Measurements from ENCODE around the gene BNIP2.

- TF ChIP-seq, protein P1, sequence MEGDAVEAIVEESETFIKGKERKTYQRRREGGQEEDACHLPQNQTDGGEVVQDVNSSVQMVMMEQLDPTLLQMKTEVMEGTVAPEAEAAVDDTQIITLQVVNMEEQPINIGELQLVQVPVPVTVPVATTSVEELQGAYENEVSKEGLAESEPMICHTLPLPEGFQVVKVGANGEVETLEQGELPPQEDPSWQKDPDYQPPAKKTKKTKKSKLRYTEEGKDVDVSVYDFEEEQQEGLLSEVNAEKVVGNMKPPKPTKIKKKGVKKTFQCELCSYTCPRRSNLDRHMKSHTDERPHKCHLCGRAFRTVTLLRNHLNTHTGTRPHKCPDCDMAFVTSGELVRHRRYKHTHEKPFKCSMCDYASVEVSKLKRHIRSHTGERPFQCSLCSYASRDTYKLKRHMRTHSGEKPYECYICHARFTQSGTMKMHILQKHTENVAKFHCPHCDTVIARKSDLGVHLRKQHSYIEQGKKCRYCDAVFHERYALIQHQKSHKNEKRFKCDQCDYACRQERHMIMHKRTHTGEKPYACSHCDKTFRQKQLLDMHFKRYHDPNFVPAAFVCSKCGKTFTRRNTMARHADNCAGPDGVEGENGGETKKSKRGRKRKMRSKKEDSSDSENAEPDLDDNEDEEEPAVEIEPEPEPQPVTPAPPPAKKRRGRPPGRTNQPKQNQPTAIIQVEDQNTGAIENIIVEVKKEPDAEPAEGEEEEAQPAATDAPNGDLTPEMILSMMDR (IDR thresholded peaks at IDR 0.05), result no peak
- no peak for TF ChIP-seq POLR2A (IDR thresholded peaks at IDR 0.05)
Observed at GRCh38 chr15:59657635-59658125, 31.4 kb downstream of the BNIP2 start.

Measured in uterus (tissue), 2 donors.